HG03108 (cell line): ENCODE measurements around the gene CYP27A1.

ENCODE experiments used
- ATAC-seq: cut with Tn5 transposase; IDR thresholded peaks from one replicate; pipeline ENCODE4 v1.9.1; 2021; ENCODE audit warnings: moderate library complexity; ENCODE audit not compliant: unreplicated experiment

Gene CYP27A1

DNA sequence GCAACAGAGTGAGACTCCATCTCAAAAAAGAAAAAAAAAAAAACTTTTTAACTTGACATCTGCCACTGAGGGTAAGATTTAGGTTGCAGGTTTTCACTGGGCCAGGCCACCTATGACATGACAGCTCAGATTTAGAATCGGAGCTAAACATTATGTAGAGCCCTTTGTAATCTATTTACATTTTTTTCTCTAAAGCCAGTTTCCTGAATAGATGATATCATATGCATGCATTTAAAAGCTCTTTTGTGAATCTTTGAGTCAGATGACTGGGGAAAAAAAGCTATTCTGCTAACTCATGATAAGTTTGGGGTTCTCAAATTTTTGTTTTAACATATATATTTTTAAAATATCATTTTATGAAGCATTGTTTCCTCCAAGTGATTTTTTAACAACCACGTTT lies 28.3 kb downstream of the CYP27A1 start:
- ATAC-seq, result no peak

DNA sequence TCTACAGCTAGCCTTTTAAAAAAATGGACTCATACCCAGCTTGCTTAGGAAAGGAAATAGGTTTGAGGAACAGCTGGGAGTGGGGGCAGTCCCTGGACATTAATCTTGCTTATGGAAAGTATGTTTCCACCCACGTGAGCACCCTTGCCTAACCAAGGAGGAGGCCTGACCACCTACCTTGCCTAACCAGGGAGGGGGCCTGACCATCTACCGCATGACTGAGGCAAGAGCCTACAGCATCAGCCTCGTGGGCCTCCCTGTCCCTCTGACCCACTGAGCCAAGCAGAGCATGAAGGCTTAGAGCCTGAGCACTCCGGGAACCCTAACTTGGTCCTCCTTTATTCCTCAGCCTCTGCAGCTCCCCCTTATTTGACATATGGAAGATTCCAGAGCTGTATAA lies 29.4 kb downstream of the CYP27A1 start:
- no peak for ATAC-seq

DNA sequence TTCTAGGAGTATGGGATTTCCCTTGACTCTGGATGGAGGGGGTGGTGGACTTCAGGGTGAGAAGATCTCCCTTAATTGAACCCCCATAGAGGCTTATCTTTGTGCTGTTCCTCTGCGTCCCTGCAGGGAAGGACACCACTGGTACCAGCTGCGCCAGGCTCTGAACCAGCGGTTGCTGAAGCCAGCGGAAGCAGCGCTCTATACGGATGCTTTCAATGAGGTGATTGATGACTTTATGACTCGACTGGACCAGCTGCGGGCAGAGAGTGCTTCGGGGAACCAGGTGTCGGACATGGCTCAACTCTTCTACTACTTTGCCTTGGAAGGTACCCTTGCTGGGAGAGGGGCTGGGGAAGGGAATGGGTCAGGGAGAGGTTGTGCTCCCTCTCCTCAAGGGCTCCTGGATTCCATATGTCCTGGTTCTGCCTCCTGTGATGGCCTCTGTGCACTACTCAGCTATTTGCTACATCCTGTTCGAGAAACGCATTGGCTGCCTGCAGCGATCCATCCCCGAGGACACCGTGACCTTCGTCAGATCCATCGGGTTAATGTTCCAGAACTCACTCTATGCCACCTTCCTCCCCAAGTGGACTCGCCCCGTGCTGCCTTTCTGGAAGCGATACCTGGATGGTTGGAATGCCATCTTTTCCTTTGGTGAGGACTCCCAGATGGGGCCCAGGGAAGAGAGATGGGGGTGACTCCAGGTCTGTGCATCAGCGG lies 30.3 kb downstream of the CYP27A1 start:
- no peak for ATAC-seq

DNA sequence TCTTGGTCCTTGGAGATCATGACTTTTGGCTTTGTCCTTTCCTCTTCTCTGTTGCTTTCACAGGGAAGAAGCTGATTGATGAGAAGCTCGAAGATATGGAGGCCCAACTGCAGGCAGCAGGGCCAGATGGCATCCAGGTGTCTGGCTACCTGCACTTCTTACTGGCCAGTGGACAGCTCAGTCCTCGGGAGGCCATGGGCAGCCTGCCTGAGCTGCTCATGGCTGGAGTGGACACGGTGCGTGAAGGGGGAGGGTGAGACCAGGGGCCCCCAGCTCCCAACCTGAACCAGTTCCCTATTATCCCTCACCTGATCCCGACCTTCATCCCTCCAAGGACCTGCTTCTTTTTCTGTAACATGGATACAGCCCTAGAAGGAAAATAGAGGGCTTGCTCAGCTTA lies 30.9 kb downstream of the CYP27A1 start:
- no peak for ATAC-seq

DNA sequence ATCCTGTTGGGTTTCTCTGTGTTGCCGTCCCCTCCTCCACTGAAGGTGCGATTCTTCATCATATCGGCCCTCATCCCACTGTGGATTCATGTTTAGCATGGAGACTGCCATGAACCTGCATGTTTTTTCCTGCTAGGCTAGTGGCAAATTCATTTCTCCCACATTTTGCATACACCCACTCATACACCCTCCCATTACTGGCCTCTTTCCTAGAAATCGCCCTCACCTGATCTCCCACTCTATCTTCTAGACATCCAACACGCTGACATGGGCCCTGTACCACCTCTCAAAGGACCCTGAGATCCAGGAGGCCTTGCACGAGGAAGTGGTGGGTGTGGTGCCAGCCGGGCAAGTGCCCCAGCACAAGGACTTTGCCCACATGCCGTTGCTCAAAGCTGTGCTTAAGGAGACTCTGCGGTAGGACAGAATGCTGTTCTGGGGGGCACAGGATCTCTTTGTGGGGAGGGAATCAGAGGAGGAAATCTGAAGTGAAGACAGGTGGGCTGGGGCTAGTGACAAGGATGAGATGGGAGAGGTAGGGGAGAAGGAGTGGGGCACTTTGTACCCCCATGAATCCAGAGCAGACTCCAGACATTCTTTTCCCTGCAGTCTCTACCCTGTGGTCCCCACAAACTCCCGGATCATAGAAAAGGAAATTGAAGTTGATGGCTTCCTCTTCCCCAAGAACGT lies 32.0 kb downstream of the CYP27A1 start:
- no peak for ATAC-seq

DNA sequence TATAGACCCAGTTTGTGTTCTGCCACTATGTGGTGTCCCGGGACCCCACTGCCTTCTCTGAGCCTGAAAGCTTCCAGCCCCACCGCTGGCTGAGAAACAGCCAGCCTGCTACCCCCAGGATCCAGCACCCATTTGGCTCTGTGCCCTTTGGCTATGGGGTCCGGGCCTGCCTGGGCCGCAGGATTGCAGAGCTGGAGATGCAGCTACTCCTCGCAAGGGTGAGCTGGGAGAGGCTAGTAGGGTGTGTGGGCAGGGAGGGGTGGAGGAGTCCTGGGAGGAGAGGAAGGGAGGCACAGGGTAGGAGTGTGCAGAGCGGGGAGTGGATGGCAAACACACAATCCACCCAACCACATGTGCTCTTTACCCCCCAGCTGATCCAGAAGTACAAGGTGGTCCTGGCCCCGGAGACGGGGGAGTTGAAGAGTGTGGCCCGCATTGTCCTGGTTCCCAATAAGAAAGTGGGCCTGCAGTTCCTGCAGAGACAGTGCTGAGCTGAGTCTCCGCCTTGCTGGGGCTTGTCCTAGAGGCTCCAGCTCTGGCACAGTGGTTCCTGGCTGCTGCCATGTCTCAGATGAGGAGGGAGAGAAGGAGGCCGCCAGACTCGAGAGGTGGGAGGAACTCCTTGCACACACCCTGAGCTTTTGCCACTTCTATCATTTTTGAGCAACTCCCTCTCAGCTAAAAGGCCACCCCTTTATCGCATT lies 32.7 kb downstream of the CYP27A1 start:
- ATAC-seq, result no peak

DNA sequence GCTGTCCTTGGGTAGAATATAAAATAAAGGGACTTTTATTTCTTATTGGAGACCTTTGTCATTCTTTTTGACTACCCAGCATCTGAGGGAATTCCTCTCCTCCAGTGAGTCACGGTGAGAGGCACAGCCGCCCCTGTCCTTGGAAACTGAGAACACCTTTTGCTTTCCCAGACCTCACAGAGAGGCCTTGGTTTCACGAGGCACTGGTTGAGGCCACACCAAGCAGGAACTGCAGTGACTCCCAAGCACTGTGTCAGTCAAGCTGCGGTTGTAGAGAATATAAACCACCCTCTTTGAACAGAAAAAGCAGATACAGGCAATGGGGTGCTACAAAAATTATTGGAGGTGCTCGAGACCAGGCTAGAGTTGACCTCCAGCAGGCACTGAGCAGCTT lies 33.3 kb downstream of the CYP27A1 start:
- no peak for ATAC-seq

DNA sequence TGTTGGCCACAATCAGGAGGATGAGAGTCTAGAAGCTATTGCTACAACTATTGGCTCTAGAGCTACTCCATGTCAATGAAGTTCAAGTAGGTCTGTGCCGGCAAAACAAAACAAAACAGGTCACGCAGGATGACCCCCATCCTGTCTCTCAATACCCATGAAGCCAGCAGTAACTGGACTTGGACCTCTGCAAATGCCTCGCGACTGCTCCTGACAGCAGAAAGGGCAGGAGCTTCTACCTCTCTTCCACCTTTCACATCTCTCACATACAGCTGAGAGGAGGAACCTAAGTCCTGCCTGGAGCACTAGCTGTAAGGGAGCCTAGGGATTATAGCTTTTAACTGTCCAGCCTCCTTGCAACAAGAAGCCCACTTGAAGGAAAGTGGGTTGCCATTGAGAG lies 33.7 kb downstream of the CYP27A1 start:
- no peak for ATAC-seq

DNA sequence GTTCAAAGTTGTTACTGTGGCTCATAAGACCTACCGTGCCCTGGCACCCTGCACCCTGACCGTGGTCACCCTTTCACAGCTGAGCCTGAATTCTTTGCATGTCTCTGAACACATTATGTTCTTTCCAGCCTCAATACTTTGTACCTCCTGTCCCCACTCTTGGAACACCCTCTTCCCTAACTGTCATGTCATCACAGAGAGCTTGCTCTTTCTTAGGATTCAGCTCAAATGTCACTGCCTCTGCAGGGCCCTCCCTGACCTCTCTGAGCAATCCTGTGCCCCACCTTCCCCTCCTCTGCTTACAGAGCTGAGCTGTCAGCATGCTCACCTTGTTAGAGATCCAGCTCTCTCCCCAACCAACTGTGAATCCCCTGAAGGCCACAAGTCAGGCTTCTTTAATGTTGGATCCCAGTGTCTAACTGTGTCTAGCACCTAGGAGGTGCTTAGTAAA lies 34.6 kb downstream of the CYP27A1 start:
- ATAC-seq, result no peak

DNA sequence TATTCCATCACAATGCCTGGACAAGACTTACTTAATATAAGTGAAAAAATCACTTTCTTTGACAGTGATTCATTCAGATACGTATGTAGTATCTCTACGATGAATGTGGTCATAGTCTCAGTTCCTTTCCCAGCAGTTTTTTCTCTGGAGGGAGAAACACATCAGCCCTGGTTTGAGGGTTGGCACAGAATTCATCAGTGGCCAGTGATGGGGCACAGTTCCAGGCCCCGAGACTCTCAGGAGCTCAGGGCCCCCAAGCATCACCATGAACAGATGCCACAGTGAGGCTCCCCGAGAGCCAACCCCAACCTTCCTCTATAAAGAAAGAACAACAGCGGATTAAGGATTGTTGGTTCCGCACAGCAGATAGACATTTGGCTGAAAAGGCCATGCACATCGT lies 37.1 kb downstream of the CYP27A1 start:
- ATAC-seq, result no peak

DNA sequence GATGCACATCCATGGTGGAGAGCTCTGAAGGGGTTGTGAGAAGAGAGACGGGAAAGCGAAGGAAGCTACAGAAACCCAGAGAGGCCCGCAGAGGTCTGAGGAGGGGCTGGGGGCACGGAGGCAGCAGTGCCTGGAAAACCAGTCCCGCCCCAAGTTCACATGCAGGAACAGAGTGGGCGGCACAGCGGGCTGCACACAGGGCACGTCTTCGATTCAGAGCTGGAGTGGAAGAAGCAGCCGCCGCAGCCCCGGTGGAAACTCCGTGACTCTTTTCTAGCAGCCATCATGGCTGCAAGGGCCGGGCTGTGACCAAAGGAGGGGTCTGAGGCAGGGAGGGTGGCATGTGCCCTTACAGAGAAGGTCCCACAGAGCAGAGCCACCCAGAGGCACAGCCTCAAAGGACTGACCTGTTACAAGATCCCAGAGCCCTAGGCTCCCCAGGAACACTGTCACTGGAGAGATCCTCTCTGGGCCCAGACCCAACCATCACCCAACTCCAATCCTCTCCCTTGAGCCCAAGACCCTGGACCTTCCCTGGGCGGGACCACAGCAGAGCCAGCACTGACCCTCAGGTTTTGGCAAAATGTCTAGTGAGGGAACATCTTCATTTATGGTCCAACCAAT lies 38.9 kb downstream of the CYP27A1 start:
- no peak for ATAC-seq

DNA sequence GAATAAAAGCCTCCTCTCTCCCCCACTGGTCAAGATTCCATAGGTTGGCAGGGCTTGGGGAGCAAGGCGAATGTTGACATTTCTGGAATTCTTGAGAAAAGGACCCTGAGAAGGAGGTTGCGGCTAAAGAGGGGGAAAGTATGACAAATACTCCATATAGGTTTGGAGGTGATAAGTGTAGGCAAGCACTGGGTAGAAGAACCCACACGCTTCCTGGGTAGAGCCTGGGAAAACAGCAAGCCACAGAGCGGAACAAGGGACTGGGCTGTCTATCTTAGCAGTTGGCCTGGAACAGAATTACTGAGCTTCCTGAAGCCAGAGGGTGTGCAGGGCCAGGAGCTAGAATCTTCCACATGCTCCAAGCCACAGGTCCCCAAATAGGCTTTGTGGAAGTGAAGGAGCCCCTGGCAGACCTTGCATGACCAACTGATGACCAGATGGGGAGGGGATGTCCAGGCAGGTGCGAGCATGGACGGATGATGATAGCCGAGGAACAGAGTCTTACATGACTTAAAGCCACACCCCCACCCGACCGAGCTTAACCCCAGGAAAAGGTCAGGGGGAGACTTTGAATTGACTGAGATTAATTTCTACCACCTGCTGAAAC lies 39.8 kb downstream of the CYP27A1 start:
- ATAC-seq, result no peak

DNA sequence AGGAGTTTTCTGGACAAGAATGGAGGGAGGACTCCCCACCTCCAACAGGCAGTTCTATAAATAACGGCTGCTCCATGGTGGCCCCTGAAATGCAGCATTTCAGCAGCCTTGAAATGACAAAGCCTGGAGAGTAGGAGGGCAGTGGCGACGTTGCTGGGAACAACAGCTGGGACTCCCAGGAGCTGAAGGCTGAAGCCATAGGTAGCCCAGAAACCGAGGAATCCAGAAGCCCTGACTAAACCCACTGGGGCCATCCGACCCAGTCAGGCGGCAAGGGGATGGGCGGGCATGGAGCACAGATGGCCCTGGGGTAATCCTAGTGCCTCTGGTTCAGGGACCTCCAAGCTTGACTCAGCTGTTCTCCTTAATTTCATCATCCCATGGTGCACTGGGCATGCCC lies 40.7 kb downstream of the CYP27A1 start:
- ATAC-seq, result no peak

DNA sequence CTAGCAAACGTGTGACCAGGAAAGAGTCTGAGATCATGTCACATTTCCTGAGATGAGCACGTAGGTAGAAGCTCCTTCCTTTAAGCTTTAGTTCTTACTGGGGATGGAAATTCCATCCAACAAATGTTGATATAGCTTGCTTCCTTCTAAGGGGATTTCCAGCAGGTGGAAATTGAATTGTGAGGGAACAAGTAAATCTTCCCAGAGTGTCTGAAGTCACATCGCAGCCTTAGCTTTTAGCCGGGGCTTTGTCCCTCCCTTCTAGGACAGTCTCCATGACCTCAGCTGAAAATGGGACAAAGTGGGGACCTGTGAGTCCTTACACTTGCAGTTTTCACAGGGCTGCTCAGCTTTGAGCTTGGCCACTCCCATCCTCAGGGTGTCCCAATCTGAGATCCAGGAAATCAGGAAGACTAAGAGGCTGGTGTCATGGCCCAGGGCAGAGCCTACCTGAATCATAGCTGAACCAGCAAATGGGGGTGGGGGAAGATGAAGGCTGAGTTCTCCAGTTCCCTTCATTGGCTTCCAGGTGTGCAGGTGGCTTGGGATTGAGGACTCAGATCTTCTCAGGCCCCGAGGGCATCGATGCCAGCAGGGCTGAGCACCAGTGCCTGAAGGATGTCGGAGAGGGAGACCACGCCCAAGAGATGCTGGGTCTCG lies 41.4 kb downstream of the CYP27A1 start:
- no peak for ATAC-seq

DNA sequence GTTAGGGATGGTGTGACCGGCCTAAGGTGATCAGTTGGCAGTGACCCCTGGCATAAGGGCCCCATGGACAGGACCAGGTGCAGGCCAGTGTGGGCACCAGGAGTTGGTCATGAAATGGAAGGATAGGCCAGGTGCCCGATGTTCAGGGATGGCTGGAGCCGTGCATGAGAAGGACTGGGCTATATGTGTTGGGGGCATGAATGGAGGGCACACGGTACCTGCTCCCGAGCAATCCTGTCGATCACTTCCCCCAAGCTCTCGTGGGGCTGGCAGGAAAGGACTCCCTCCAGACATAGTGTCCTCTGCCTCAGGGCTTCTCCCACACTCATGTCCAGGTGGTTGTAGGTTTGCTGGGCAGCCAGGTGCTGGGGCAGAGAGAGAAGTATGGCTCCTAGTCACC lies 42.1 kb downstream of the CYP27A1 start:
- no peak for ATAC-seq

DNA sequence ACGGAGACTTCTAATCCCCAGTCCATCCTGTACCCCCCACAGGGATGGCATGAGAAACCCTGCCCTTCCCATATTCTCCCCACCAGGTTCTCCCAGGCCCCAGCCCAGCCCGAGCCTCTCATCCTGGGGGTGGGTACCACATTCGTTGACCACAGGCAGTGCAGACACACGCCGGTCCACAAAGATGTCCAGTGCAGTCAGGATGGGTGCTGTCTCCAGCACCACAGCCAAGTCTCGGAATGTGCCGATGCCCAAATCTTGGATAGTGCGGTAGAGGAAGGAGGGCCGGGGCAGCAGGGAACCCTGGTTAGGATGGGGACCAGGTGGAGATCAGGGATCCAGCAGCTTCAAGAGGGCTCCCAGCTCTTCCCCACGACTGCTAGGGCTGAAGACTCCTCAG lies 44.8 kb downstream of the CYP27A1 start:
- no peak for ATAC-seq

DNA sequence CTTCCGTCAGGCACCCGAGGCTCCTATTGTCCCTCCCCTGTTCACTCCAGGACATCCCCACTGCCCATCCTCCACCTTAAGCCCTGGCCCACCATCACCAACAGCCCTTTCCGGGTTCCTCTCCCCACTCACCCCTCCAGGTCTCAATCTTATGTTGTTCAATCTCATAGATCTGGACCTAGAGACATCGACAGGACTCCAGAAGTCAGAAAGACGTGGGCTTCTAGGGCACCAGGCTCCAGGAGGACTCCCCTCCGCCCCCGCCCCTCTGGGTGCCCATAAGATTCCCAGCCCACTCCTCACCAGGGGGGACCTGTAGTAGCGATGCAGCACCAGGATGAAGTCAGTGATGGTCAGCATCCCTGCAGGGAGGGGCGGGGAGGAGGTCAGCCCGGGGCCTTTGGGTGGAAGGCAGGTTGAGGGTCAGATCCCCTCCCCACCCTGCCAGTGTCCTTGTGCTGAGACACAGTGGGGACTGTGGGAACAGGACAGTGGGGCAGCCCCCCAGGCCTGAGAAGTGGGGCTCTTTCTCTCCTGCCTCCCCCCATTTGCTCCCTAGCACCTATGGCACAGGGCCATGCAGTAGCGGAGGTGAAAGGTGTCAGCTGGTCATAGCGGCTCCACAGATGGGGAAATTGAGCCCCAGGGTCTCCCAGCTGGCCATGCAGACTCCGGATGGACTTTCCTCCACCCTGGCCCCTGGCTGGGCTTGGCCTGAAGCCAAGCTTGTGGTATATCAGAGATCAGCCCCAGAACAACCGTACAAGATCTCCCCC lies 45.9 kb downstream of the CYP27A1 start:
- no peak for ATAC-seq

DNA sequence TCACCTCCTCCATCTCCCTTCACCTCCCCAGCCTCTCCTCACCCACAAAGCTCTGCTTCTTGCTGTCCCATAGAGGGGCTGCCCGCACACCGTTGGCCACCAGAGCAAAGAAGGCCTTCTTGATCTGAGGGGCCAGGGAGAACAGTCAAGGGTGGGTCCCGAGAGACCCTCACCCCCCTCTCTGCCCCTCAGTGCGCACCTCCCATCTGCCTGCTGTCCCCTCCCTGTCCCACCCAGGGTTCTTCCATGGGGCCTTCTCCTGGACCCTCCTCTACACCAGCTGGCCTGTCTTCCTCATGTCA lies 46.5 kb downstream of the CYP27A1 start:
- ATAC-seq, result no peak

DNA sequence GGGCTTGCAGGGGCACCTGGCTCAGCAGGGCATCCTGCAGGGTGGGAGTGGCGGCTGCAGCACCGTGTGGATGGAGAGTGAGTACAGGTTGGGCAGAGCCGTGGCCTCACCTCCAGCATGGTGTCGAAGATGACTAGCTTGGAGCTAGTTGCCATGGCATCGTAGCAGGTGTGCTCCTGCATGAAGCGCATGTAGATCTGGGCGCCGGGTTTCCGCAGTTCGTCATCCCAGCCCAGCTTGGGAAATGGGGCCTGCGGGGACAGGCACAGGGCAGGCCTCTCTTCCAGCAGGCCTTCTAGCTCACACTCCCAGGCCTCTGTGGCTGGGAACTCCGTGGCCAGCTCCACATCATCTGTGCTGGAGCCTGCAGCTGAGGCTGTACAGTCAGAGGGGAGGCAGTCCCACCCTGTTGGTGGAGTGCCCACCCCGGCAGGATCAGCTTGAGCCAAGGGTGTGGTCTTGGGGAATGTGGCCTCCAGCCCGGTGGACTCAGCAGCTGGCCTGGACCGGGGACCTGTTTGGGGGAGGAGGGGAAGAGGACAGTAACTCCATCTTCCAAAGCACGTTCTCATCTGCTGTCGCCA lies 48.0 kb downstream of the CYP27A1 start:
- ATAC-seq, result no peak
